Epidermal melanocyte (primary cell): ENCODE data around the gene STAM2.
"Not testable (repeated sequence)": the region's sequence is repeated elsewhere in the genome, so short reads cannot be mapped to it uniquely, and the experiment has no call there.

ENCODE experiments used
- DNase-seq: peaks from one replicate; pipeline ENCODE4 v3.0.0; 2011; ENCODE audit warnings: low spot score; ENCODE audit not compliant: insufficient read length

Gene STAM2

DNA sequence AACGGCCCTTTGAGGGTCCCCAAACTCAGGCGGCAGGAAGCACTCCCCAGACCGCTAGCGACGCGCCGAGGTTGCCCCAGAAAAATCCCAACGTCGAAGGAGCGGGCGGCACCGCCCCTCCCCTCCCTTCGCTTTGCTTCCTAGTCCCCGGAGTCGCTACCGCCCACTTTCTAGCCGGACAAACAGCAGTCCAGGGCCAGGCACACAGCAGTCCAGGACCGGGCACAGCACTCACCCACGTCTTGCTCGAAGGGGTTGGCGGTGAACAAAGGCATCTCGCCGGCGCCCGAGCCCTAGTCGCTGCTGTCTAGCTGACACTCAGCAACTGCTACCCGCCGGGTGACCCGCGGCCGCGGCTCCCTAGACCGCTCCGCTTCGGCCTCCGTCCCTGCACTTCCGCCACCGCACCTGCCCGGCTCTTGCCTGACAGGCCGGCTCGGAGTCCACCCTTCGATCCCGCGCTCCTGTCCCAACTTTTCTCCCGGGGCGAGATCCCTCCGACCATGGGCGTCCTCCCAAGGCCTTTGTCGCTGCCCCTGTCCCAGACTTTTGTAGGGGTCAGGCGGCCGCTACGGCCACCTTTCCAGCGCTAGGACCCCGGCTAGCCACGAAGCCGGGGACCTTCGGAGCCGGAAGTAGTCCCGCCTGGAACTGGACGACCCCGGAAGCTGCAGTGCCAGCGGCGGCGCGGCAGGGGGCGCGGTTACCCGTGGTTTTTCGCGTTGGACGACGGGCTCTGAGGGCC, at the start of gene STAM2:
Gene STAM2 (minus strand): TSS at position 396 of the 745 bp plus-strand sequence. CDS start 121 bp downstream, at position 275.
- DNase-seq: peak; percentile 89

DNA sequence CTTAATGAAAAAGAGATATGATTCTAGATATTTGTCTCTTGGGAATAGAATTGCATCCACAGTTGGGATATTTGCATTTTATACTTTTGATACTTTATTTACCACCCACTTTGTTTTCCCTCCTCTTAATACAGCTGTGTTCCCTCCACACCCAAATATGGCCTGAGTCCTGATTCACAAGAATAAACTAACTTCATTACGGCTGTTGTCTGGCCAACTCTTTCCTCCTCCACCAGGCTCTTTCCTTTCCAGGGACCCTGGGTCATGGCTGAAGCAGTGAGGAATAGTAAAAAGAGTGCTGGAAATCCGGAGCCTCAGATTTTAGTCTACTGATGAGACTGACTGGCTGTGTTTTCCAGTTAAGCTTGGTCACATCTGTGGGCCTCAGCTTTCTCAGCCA, 48.4 kb upstream of the STAM2 start:
- DNase-seq: no peak

GRCh38 chr2:152222975-152223637, 47.5 kb upstream of the STAM2 start:
- peak; percentile 28 for DNase-seq

- DNase-seq: no peak
Measured at GRCh38 chr2:152221839-152222238, 46.3 kb upstream of the STAM2 start.

DNA sequence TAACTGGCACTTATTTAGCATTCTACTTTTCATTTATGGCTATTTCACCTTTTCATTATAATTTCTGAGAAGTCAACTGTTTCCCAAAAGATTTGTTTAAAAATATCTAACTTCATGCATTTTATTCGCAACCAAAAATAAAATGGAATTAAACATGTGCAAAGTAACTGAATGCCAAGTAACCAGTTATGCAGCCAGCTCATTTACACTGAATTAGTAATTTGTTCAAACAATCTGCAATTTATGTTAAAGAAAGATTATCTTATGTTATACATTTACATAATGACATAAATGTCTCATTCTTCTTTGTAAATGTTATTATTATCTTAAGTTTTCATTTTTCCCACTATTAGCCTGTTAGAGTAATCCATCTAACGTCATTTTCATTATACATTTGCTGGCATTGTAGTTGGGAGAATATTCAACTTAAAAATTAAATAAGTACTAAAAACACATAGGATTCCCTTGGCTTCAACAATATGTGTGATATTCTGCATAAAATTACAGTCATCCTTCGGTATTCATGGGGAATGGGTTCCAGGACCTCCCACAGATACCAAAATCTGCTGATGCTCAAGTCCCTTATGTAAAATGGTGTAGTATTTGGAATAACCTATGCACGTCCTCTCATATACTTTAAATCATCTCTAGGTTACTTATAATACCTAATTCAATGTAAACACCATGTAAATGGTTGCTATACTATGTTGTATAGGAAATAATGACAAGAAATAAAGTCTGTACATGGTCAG, 43.7 kb upstream of the STAM2 start:
- no peak for DNase-seq

DNA sequence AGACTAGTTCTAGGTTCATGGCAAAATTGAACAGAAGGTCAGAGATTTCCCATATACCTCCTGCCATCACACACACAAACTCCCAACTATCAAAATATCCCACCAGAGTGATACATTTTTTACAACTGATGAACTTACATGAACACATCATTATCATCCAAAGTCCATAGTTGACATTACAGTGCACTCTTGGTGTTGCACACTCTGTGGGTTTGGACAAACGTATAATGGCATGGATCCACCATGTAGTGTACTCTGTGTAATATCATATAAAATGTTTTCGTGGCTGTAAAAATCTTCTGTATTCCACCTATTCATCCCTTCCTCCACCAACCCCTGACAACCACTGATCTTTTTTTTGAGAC, 25.9 kb upstream of the STAM2 start:
- no peak for DNase-seq

DNA sequence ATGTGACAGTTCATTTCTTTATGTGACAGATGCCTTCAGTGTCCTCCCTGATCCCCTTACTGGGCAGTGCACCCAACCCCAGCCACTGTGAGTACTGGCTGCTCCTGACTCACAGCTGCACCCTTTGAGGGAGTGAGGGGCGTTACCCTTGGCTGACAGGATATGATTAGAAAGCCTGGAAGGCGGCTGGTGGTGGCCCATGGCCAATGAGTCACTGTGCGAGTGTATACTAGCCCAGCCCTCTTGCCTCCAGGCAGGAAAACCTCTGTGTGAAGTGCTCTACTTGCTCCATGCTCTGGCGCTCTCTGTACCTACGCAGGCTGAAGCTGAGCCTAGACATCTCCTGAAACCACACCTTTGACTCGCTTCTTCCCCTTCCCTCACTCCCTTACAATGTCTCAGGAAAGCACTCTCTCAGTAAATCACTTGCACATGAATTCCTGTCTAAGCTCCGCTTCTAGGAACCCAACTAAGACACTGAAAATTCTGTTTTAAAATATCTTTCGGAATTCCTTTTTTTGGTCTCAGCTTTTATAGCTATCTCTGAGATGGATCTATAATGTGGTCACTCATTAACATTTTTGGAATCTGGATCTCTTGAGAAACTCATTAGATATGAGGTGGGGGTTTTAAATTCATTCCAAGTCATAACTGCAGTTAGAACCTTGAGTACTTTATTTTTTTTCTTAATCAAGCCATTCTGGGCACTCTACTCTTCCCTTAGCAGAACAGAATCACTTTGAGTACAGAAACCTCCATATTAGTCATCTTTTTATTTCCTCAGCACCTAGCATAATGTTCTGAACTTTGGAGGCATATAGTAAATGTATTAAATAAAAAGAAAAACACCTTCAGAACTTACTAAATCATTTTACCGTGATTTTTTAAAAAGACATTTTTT, 25.3 kb upstream of the STAM2 start:
- DNase-seq: peak; percentile 20

- no peak for DNase-seq
Measured at GRCh38 chr2:152200101-152200500, 24.5 kb upstream of the STAM2 start.

DNA sequence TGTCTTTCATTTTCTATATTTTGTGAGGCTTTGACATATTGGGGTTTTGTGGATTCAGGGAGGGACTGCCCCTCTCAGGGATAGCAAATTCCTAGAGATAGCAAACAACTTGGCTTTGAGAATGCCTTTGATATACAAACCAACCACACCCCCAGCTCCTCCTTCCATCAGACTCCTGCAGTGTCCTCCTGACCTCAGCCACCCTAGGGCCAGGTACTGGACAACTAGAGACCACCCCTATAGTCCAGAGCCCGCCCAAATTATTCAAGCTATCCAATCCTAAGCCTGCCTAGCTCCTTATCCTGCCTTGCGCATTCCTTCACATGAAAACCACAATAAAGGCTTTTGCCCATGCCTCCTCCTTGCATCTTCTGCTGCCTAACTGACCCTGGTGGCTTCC, 22.9 kb upstream of the STAM2 start:
- DNase-seq: no peak

DNA sequence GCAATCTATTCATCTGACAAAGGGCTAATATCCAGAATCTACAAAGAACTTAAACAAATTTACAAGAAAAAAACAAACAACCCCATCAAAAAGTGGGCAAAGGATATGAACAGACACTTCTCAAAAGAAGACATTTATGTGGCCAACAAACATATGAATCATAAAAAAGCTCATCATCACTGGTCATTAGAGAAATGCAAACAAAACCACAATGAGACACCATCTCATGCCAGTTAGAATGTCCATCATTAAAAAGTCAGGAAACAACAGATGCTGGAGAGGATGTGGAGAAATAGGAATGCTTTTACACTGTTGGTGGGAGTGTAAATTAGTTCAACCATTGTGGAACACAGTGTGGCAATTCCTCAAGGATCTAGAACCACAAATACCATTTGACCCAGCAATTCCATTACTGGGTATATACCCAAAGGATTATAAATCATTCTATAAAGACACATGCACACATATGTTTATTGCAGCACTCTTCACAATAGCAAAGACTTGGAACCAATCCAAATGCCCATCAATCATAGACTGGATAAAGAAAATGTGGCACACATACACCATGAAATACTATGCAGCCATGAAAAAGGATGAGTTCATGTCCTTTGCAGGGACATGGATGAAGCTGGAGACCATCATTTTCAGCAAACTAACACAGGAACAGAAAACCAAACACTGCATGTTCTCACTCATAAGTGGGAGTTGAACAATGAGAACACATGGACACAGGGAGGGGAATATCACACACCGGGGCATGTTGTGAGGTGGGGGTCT, 22.1 kb upstream of the STAM2 start:
- not testable (repeated sequence) for DNase-seq

DNA sequence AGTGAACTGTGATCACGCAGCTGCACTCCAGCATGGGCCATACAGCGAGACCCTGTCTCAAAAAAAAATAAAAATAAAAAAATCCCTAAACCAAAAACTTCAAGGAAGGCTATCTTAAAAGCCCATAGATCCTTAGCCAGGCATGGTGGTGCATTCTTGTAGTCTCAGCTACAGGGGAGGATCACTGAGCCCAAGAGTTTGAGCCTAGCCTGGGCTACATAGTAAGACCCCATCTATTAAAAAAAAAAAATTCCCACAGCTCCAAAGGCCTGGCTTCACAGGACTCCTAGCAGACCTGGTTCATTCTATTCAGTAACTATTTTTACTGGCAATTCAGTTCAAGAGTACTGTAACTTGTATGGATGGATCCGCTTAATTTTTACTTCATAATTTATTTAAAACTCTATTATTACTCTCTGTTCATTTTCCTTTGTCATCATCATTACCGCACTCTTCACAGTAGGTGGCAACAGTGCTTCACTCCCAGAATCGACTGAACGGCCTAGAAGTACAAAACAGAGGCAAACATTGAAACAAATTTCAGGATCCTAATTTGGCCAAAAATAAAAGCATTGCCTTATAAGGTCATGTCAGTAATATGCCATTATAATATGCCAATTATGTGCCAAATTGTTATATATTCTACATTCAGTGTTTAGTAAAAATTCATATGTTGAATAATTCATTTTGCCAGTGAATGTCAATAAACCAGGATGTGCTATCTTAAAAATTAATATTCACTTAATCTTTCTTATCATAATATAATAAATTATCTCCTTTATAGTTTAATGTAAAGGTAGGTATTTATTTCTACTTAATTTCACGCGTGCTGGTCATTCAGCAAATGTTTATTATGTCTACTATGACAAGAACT, 14.3 kb upstream of the STAM2 start:
- peak; percentile 56 for DNase-seq

GRCh38 chr2:152186808-152187207, 11.2 kb upstream of the STAM2 start:
- not testable (repeated sequence) for DNase-seq

DNA sequence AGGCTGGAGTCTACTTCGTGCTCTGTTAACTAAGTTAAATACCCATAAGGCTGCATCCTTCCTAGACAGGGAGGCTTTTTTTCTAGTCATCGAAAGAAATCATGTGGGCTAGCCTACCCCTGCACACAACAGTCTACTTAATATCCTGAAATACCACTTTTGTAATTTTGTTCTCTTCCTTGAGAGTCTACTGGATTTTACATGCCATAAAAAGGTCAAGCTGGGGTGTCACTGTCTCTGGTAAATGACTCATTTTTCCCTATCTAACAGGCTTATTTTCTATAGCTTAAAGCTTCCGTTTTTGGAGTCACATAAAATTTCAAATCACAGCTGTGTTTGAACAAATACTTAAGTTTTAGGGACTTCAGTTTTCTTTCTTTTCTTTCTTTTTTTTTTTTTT, 10.7 kb upstream of the STAM2 start:
- DNase-seq: no peak

DNA sequence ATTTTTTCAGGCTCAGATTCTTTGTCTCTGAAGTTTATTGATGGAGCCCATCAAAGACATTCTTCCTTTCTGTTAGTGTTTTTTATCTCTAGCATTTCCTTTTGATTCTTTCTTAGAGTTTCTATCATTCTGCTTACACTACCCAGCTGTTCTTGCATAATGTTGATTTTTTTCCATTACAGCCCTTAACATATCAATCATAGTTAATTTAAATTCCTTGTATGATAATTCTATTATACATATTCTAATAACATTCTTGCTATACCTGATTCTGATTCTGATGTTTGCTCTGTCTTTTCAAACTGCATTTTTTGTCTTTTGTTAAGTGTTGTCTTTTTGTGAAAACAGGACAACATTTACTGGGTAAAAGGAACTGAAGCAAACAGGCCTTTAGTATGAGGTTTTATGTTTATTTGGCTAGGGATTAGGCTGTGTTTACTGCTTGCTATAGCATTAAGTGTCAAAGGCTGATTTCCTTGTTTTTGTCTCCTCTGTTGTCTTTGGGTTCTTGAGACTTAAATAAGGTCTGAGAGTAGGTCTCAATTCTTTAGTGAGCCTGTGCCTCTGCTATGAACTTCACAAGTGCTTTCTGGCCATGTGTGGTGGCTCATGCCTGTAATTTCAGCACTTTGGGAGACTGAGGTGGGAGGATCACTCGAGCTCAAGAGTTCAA, 8.0 kb upstream of the STAM2 start:
- DNase-seq: no peak

- DNase-seq: not testable (repeated sequence)
Measured at GRCh38 chr2:152177667-152178066, 2.1 kb upstream of the STAM2 start.

DNA sequence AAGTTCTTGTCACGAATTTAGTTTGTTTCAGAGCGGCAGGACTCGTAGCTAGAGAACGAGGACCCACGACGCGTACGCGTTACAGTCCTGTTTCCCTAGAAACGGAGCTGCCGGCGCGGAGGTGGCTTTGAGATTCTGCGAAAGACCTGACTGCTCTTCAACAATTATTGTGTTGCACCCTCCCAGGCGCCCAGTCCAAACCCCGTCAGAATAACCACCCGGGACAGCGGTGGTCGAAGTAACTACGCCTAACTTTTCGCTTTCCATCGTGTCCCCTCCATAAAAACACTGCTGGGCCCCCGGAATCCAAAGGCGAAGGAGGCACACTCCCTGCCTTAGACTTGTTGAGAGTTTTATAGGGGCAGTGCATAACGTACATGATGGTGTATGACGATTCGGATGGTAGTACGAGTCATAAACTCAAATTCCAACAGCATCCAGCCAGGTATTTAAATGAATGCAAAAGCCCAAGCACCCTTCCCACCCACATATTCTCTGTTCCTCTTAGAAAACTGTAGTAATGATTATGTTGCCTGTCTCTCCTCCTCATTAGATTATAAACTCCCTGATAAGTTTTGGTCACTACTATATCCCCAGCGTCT, 651 bp upstream of the STAM2 start:
- no peak for DNase-seq

DNA sequence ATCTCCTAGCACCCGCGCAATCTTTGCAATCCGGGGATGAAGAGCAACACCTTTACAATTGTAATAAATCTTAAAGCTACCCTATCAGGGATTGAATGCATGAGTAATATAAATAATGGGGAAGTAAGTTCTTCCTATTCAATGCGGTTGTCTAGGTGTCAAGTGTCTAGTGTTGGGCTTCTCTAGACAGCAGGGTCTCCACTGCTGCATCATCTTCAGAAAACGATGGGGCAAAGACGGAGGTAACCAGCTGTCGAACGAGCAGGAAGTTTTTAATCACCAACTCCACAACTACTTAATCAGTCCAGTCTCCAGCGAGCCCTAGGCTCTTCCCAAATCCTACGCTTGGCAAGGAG, 573 bp downstream of the STAM2 start:
- no peak for DNase-seq

DNA sequence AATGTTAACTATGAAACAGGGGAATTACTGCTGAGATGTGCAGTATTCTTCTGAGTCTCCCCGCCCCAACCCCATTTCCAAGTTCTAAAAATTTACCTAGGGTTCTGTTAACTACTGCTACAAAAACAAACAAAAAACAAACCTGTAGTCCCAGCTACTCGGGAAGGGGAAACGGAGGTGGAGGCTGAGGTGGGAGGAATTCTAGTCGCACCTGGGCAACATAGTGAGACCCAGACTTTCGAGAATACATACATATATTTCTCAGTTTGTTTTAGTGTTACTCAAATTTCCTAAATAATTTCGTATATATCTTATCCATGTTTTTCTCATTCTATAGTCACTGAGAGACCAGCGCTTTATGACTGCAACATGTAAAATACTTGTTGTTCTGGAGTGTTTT, 989 bp downstream of the STAM2 start:
- no peak for DNase-seq

GRCh38 chr2:152173831-152174230, 1.7 kb downstream of the STAM2 start:
- DNase-seq: no peak
